Brain microvascular endothelial cell (primary cell): ENCODE measurements around the gene ZNF774.

ENCODE experiments used
- DNase-seq: peaks from one replicate; pipeline ENCODE4 v3.0.0-alpha.2; 2020
- H3K27ac ChIP-seq: fragments of 250-450 bp; sonication (Bioruptor Pico); 2 replicates; pipeline ENCODE4 v1.5.1; 2020; ENCODE audit warnings: mild to moderate bottlenecking, moderate library complexity
- H3K27me3 ChIP-seq: fragments of 250-450 bp; sonication (Bioruptor Pico); replicated peaks from 2 replicates; pipeline ENCODE4 v1.5.1; 2020; ENCODE audit warnings: mild to moderate bottlenecking
- H3K36me3 ChIP-seq: fragments of 250-450 bp; sonication (Bioruptor Pico); replicated peaks from 2 replicates; pipeline ENCODE4 v1.5.1; 2020; ENCODE audit warnings: mild to moderate bottlenecking
- H3K4me3 ChIP-seq: 2 replicates; pipeline ENCODE4 v1.5.1; 2011; ENCODE audit warnings: low read depth, mild to moderate bottlenecking, control low read depth, low read length, moderate library complexity
- CTCF ChIP-seq: IDR thresholded peaks from 2 replicates; pipeline ENCODE4 v1.5.1; 2011; ENCODE audit warnings: low read depth, mild to moderate bottlenecking, moderate library complexity, low read length, control low read depth, inconsistent platforms; ENCODE audit errors: missing control alignments
- in situ Hi-C: cut with HindIII; loops from 2 replicates; pipeline ENCODE4 v1.10.0; 2017; ENCODE audit warnings: low sequenced_read_pairs, low pct_ligation_motif_present

ZNF774 gene

DNA sequence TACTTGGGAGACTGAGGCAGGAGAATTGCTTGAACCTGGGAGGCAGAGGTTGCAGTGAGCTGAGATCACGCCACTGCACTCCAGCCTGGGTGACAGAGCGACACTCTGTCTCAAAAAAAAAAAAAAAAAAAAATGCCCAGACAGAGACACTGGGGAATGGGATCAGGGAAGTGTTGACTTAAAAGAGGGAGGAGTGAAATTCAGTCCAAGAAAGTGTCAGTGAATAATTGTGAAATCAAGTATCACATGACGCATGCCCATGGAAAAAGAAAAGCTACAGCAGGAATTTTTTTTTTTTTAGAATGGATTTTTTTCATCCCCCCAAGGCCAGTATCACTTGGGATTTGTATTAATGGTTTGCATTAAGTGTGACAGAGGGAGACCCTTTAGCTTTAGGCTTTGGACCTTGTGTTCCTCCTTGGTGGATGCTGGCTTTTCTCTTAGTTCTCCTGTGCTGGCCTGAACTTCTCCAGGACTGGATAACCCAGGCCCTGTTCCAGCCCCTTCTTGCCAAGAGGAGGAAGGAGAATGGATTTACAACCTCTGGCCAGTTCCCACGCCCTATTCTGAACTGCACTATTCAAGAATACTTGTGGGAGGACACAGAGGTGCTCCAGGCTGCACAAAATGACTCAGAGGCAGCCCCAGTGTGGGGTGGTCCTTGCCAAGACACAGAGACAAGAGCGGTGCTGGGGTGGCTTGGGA, 36.7 kb upstream of the ZNF774 start:
- H3K27ac ChIP-seq = no peak overlapping the region
- in situ Hi-C loops = no loop called here
- no peak for TF ChIP-seq CTCF
- H3K36me3 ChIP-seq = no peaks in the 10 kb centered on the region
- no peak overlapping the region for H3K4me3 ChIP-seq
- no peak for DNase-seq
- H3K27me3 ChIP-seq = no peaks in the 10 kb centered on the region

GRCh38 chr15:90316139-90316538, 35.9 kb upstream of the ZNF774 start:
- no peaks in the 10 kb centered on the region for H3K36me3 ChIP-seq
- no peak for TF ChIP-seq CTCF
- no peaks in the 10 kb centered on the region for H3K27me3 ChIP-seq
- in situ Hi-C loops = no loop called here
- H3K27ac ChIP-seq = no peak overlapping the region
- no peak for DNase-seq
- no peak overlapping the region for H3K4me3 ChIP-seq

GRCh38 chr15:90318591-90318990, 33.5 kb upstream of the ZNF774 start:
- no peak for DNase-seq
- Histone ChIP-seq H3K27ac (no peak overlapping the region), H3K4me3 (no peak overlapping the region), H3K36me3 (no peaks in the 10 kb centered on the region), H3K27me3 (no peaks in the 10 kb centered on the region)
- in situ Hi-C loops = no loop called here
- no peak for TF ChIP-seq CTCF

DNA sequence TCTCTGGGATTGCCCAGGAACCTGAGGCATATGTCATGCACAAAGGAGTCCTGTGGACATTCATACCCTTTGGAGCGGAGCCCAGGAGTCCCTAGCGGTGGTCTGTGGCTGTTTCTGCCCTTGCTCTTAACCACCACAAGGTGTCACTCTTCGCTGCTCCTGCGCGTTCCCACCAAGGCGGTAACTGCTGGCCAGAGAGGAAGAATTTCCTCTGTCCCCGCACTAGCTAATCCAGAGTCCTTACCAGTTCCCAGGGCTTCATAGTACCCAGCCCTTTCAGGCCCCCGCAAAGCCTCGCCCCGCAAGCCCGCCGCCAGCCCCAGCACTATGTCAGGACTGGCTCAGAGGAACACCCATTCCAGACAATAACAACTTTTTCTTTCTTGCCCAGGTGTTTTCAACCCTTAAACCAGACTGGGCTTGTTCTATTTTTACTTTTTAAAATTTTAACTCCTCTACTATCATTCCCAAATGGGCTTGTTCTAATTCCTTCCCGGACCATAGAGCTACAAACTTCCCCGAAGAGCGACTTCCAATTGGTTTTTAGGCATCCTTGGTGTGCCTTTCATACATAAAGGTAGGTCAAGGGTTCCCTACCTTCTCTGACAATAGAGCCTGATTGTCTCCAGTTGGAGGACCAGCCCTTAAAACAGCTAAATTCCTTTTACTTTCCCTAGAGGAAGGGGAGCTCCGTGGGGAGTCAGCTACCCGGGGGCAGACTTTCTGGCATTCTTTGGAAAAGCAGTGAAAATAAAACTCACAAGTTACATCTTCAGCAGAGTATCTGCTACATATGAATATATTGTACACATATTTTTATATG, 31.8 kb upstream of the ZNF774 start:
- no peak overlapping the region for H3K27ac ChIP-seq
- peak; percentile 86 for DNase-seq
- no peaks in the 10 kb centered on the region for H3K27me3 ChIP-seq
- no peaks in the 10 kb centered on the region for H3K36me3 ChIP-seq
- TF ChIP-seq CTCF = peak; percentile 100
- H3K4me3 ChIP-seq = peak overlapping the region; percentile 17
- in situ Hi-C loops = no loop called here

- TF ChIP-seq CTCF = no peak
- no peak overlapping the region for H3K27ac ChIP-seq
- no peak for DNase-seq
- H3K36me3 ChIP-seq = no peaks in the 10 kb centered on the region
- no peak overlapping the region for H3K4me3 ChIP-seq
- in situ Hi-C loops = no loop called here
- H3K27me3 ChIP-seq = no peaks in the 10 kb centered on the region
These were observed 31.2 kb upstream of the ZNF774 start for GRCh38 chr15:90320885-90321278.
